GM20000 (cell line): ENCODE measurements around the gene KNG1.

Source experiments
- DNase-seq: peaks from one replicate; pipeline ENCODE4 v3.0.0; 2012; ENCODE audit warnings: low spot score
- TF ChIP-seq, protein P1 (sequence below): IDR thresholded peaks from 2 replicates; pipeline ENCODE4 v1.5.1; 2012; ENCODE audit warnings: mild to moderate bottlenecking, control low read depth; ENCODE audit errors: extremely low read depth, missing control alignments

KNG1 gene

DNA sequence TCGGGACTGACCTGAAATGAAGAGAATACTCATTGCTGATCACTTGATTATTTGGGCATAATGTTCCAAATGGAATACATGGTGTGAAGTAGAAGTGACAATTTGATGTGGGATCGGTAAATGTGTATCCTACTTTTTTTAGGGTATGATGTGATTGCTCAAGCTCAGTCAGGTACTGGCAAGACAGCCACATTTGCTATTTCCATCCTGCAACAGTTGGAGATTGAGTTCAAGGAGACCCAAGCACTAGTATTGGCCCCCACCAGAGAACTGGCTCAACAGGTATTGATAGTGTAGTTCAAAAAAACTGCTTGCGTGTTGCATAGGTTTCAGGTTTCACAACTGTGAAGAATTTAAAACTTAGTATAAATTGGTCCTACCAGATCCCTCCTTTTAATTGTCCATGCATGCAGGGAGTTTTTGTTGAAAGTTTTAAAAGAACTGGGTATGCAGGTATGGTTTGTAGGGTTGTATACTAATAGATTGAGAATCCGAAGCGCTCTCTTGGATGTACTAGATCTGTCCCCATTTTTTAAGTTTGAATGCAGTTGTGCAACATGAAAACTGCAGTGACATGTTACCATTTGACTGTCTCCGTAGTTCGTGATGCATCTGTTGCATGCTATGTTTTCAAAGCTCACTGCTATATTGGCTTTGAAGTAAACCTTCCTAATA, 67.8 kb downstream of the KNG1 start:
- TF ChIP-seq, protein P1, sequence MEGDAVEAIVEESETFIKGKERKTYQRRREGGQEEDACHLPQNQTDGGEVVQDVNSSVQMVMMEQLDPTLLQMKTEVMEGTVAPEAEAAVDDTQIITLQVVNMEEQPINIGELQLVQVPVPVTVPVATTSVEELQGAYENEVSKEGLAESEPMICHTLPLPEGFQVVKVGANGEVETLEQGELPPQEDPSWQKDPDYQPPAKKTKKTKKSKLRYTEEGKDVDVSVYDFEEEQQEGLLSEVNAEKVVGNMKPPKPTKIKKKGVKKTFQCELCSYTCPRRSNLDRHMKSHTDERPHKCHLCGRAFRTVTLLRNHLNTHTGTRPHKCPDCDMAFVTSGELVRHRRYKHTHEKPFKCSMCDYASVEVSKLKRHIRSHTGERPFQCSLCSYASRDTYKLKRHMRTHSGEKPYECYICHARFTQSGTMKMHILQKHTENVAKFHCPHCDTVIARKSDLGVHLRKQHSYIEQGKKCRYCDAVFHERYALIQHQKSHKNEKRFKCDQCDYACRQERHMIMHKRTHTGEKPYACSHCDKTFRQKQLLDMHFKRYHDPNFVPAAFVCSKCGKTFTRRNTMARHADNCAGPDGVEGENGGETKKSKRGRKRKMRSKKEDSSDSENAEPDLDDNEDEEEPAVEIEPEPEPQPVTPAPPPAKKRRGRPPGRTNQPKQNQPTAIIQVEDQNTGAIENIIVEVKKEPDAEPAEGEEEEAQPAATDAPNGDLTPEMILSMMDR, result no peak
- no peak for DNase-seq

DNA sequence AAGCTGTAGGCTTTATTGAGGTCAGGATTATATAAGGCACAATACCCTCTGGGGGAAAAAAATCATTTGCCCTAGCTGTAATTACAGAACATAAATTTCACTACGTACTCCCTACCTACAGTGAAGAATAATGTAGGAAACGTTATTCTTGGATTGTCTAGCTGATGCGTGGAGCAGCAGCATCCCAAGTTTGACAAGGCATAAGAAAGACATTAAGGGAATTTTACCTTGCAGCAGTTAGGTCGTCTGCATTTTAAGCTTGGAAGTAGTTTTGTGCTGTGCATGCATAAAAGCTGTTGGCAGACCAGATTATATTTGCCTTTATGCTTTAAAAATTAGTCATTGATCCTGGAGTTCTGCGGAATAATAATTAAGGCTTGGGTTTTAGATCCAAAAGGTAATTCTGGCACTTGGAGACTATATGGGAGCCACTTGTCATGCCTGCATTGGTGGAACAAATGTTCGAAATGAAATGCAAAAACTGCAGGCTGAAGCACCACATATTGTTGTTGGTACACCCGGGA, 68.4 kb downstream of the KNG1 start:
- DNase-seq, result no peak
- TF ChIP-seq, protein P1, result no peak

DNA sequence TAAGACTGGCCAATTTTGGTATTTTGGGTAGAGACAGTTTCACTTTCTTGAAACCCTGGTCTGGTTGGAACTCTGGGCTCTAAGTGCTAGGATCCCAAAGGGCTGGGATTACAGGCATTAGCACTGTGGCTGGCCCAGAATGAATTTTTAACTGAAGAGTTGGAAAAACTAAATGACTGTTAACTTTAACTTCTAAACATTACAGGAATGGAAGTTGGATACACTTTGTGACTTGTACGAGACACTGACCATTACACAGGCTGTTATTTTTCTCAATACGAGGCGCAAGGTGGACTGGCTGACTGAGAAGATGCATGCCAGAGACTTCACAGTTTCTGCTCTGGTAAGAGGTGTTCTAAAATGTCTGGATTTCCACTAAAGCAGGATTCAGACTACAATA, 69.8 kb downstream of the KNG1 start:
- DNase-seq, result no peak
- TF ChIP-seq, protein P1, result no peak

DNA sequence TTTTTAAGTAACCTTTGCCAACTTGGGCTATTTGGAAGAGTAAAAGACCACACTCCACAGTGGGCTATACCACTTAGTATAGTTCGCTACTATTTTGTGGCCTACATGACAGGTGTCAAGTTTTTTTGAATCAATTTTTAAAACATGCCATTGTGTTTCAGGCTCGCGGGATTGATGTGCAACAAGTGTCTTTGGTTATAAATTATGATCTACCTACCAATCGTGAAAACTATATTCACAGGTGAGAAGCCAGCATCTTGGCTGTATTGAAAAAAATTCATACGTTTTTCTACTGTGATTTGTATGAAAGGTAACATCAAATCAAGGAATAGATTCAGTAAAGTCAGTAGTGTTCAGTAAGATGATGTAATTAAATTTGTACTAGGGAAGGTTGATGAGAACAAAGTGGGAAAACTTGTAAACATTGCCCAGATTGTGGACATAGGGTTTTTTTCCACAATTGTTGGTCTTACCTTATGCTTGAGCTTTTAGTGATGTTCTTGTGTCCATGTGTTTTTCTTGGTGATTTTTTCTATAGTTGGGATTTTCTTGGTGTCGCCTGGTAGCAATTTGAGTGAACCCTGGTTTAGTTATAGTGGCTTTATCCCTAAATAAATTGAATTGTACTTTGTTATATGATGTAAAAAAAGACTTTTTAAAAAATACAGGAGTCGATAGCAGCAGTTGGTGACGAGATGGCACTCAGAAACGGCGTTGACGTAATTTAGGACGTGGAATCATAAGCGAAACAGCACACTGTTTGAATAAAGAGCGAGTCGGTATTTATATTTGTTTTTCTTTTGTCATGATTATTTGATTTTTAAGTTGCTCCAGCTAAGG, 70.7 kb downstream of the KNG1 start:
- TF ChIP-seq, protein P1, result no peak
- no peak for DNase-seq

DNA sequence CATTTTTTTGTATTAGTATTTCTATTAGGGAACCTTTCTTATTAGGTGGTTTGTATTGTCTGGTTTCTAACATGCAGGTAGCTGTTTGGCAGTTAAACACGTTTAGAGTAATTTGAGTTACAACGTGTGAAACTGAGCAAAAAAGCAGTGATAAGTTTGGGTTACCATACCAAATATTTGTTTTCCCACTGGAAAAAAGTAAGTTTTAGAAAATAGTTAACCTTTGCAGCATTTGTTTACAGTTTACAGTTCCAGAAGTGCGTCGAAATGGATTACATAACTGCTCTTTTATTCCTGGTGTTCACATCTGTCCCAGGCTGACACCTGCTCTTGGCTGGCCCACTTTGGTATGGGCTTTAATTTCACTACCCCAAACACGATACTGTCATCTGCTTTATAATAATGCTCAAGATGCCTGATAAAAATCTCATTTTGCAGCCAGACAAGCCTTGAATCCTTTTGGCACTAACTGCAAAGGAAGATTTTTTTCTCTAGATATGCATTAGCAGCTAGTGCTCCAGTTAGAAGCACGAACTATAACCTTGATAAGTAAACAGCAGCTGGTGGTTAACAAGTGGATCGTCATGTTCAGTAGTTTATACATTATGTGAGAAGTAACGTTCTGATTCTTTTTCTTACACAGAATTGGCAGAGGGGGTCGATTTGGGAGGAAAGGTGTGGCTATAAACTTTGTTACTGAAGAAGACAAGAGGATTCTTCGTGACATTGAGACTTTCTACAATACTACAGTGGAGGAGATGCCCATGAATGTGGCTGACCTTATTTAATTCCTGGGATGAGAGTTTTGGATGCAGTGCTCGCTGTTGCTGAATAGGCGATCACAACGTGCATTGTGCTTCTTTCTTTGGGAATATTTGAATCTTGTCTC, 71.6 kb downstream of the KNG1 start:
- TF ChIP-seq, protein P1, result no peak
- DNase-seq, result no peak

DNA sequence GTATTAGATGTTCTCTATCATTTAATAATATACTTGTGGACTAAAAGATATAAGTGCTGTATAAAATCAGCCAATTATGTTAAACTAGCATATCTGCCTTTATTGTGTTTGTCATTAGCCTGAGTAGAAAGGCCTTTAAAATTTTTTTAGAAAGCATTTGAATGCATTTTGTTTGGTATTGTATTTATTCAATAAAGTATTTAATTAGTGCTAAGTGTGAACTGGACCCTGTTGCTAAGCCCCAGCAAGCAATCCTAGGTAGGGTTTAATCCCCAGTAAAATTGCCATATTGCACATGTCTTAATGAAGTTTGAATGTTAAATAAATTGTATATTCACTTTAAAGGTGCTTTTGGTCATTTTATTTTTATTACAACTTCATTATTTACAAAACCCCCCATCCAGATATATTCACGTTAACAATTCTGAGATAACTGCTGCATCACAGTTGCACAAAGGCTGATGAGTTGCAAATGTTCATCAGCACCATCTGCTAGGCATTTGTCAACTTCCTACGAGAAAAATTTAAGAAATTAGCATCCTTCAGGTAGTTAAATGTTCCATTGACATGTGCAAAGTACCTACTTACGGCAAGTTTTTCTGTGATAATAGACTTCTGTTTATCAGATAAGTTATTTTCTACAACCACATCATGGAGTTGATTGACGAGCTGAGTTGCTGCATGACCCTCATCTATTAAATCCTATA, 72.5 kb downstream of the KNG1 start:
- DNase-seq, result no peak
- TF ChIP-seq, protein P1, result no peak
